T47D (cell line): ENCODE measurements around the gene VLDLR.

Source experiments
- DNase-seq, 2 experiments: peaks; one replicate each; pipeline versions ENCODE4 v3.0.0 to v3.0.0-alpha.2; 2011 to 2012; ENCODE audit warnings: low read depth in 1 of 2, low spot score in 1 of 2
- JUND ChIP-seq: IDR thresholded peaks from 2 replicates; pipeline ENCODE4 v1.6.1; 2012; ENCODE audit warnings: low read depth
- in situ Hi-C: cut with HindIII; loops from 2 replicates; pipeline ENCODE4 v1.10.0; 2016; ENCODE audit warnings: low sequenced_read_pairs, low pct_unique_long_range_greater_than_20kb

Gene VLDLR

DNA sequence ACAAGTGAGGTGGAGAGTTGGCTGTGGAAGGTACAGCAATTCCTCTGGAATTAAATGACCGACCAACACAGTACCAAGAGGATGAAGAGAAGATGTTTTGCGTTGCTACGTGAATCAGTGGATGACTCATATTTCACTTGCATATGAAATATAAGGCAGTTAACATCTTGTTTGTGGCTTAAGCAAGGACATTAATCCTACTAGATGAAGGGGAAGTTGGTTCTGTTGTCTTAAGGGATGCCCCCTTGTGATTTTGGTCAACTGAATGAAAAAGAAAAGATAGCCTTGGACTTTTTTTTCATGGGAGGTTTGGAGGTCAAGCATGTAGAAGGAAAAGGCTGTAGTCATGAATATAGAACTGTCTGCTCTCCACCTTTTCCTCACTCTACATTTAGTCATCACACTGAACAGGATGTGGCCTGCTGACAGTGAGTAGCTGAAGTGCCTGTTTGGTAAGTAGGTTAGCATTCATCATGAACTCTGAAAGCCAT, 33.9 kb downstream of the VLDLR start:
- in situ Hi-C loops = no loop called here
- TF ChIP-seq JUND = no peak
- DNase-seq = peak in 1 of 2 experiments; percentile 3

- in situ Hi-C loops = no loop called here
- DNase-seq = no peak
- no peak for TF ChIP-seq JUND
Observed at GRCh38 chr9:2657427-2657826, 35.8 kb downstream of the VLDLR start.

- in situ Hi-C loops = no loop called here
- no peak for TF ChIP-seq JUND
- peak in 1 of 2 experiments; percentile 6 for DNase-seq
Observed at GRCh38 chr9:2662496-2662895, 40.9 kb downstream of the VLDLR start.

DNA sequence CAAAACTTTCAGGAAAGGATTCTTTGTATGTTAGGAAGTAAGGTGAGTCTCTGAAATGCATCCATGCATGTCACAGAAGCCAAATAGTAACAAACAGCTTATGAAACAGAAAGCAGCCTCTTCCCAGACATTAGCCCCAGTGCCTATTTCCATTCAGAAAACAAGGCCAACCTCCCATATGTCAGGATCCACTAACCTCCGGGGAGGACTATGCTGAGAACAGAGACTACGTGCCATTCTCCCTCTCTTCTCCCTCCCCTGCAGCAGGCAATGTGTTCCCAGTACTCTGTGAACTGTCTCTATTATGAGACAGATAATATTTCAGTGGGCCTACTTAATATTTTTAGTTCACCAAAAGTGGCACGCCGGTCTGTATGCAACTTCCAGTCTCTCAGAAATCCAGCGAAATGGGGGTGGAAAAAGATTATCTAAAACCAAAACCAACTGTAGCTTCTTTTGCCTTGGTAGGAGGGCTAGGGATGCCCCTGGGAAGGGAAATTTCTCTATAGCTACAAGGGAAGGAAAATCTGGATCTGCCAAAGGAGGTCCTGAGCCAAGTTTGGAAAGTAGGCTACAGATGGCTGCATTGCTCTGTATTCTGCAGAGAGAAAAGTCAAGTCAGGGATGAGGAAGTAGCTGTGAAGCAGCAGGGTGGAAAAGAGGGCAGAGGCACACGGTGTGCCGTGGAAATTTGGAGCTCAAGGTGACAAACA, 42.0 kb downstream of the VLDLR start:
- no peak for DNase-seq
- in situ Hi-C loops = no loop called here
- no peak for TF ChIP-seq JUND

- no peak for DNase-seq
- no peak for TF ChIP-seq JUND
- in situ Hi-C loops = no loop called here
Observed at GRCh38 chr9:2664174-2665065, 42.8 kb downstream of the VLDLR start.

- in situ Hi-C loops = no loop called here
- DNase-seq = no peak
- TF ChIP-seq JUND = no peak
Observed at GRCh38 chr9:2666569-2666968, 45.0 kb downstream of the VLDLR start.

DNA sequence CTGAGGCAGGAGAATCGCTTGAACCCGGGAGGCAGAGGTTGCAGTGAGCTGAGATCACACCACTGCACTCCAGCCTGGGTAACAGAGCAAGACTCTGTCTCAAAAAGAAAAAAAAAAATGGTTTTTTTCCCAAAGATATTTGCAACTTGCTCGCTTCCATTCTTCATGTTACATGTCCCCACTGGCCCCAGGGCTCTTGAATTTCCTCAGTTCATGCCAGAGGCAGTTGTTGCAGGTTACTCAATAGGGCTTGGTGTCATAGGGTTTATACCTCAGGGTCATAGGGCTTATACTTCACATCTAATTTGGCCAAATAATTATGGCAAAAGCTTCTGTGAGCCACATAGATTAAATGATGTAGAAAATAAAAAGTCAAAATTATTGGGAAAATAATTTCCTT, 51.6 kb downstream of the VLDLR start:
- DNase-seq = no peak
- no peak for TF ChIP-seq JUND
- in situ Hi-C loops = no loop called here

GRCh38 chr9:2674141-2674824, 52.7 kb downstream of the VLDLR start:
- no peak for DNase-seq
- no peak for TF ChIP-seq JUND
- in situ Hi-C loops = no loop called here

- in situ Hi-C loops = no loop called here
- no peak for DNase-seq
- TF ChIP-seq JUND = no peak
Observed at GRCh38 chr9:2675834-2676233, 54.2 kb downstream of the VLDLR start.

DNA sequence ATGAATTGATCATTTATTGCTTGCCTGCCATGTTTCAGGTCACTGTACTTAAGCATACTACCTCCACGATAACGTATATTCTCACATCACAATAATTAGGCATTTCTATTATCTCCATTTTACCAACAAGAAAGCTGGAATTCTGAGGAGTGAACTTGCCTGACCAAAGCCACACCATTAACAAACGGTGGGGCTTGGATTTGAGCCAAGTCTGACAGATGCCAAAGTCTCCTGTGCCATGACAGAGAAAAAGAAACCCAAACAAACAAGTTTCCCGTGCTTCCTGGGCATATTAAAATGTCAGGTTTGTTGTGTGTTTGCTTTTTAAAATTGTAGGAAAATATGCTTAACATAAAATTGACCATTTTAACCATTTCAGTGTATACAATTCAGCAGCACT, 54.9 kb downstream of the VLDLR start:
- peak in 1 of 2 experiments; percentile 19 for DNase-seq
- in situ Hi-C loops = no loop called here
- no peak for TF ChIP-seq JUND

DNA sequence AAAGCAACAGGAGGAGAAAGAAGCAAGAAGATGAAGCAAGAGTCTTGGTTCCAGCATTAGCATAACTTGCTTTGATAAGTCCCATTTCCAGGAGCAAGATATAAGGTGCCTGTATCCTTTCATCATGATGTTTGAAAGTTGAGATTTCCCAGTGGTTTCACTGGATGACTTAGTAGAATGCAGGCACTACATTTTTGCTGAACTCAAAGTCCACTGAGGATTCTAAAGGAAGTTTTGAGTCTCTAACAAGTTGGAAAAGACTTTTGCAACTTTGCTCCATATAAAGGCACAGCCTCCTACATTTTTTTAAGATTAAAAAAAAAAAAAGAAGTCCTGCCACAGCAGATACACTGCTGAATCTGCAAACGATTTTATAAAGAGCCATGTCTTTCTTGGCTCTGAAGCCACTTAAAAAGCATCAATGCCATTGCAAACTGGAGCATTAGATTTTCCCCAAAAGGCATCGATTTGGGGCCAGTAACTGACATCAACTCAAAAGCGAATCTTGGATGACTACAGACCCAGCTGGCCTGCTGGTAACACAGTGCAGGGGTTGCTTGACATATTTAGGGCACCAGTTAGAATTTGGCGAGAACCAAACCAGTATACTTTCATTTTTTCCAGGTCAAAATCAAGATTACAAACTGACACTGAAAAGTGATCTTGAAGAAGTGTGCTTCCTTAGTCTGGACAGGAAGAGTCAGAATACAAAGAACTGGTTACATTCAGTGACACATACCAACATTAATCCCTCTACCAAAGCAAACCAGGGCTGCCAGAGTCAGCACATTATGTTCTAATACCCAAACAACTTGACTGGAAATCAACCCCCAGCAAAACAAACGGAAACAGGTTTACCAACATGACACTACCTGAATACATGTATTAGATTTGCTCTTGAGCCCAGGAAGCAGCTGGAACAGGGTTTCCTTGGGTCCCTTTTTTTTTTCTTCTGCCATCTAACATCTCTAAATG, 56.6 kb downstream of the VLDLR start:
- in situ Hi-C loops = no loop called here
- peak in 1 of 2 experiments; percentile 66 for DNase-seq
- no peak for TF ChIP-seq JUND

GRCh38 chr9:2679011-2679410, 57.4 kb downstream of the VLDLR start:
- DNase-seq = no peak
- no peak for TF ChIP-seq JUND
- in situ Hi-C loops = no loop called here
